Measurements from ENCODE around the gene SMIM41. TPM values are rescaled to one million over a fixed set of nuclear protein-coding genes. Genes with fewer than 3 reads are reported as not detected.
A peak's percentile ranks its signal among the peaks of the same experiment; 100 is the strongest.

The SMIM41 gene
- total RNA-seq, 6 experiments from 2014 or later: not detected

GRCh38 chr12:52123487-52124186, 44.1 kb downstream of the SMIM41 start:
- no peak for TF ChIP-seq CTCF (IDR thresholded peaks at IDR 0.05)
- no peak overlapping the region for H3K4me3 Mint-ChIP-seq

GRCh38 chr12:52125476-52125900, 46.0 kb downstream of the SMIM41 start:
- Mint-ChIP-seq H3K27me3 (ENCODE audit: insufficient read depth) (peaks cover 12% of the 10 kb centered on the region; the same call in 1 of the 2 replicates), H3K36me3 (ENCODE audit: low read depth) (no peaks in the 10 kb centered on the region), H3K27ac (no peak overlapping the region), H3K4me1 (ENCODE audit: low read depth) (peaks cover 25% of the 10 kb centered on the region), H3K4me3 (no peak overlapping the region), H3K9me3 (no peaks in the 10 kb centered on the region)
- TF ChIP-seq CTCF (IDR thresholded peaks at IDR 0.05): no peak
- DNase-seq: no peak

More at GRCh38 chr12:52123487-52124186, 44.1 kb downstream of the SMIM41 start:
- DNase-seq: no peak
- H3K4me1 Mint-ChIP-seq (ENCODE audit: low read depth): peaks cover 28% of the 10 kb centered on the region
- H3K27ac Mint-ChIP-seq: no peak overlapping the region
- no peaks in the 10 kb centered on the region for H3K9me3 Mint-ChIP-seq
- H3K27me3 Mint-ChIP-seq (ENCODE audit: insufficient read depth): peaks cover 12% of the 10 kb centered on the region
- H3K36me3 Mint-ChIP-seq (ENCODE audit: low read depth): no peaks in the 10 kb centered on the region

- Mint-ChIP-seq H3K27me3 (ENCODE audit: insufficient read depth) (peaks cover 15% of the 10 kb centered on the region), H3K4me3 (no peak overlapping the region), H3K4me1 (ENCODE audit: low read depth) (peaks cover 19% of the 10 kb centered on the region), H3K27ac (no peak overlapping the region), H3K36me3 (ENCODE audit: low read depth) (no peaks in the 10 kb centered on the region), H3K9me3 (no peaks in the 10 kb centered on the region)
- no peak for TF ChIP-seq CTCF (IDR thresholded peaks at IDR 0.05)
- DNase-seq: no peak
These were observed 46.6 kb downstream of the SMIM41 start for GRCh38 chr12:52126050-52126604.

GRCh38 chr12:52126605-52127578, 47.4 kb downstream of the SMIM41 start:
- Mint-ChIP-seq H3K4me3 (peak overlapping the region; percentile 18; the same call in 1 of the 2 replicates), H3K9me3 (peaks cover 6% of the 10 kb centered on the region), H3K4me1 (ENCODE audit: low read depth) (peaks cover 12% of the 10 kb centered on the region; the same call in 1 of the 2 replicates), H3K27me3 (ENCODE audit: insufficient read depth) (peaks cover 18% of the 10 kb centered on the region), H3K36me3 (ENCODE audit: low read depth) (no peaks in the 10 kb centered on the region), H3K27ac (no peak overlapping the region)
- no peak; the same call in 1 of the 2 replicates for TF ChIP-seq CTCF (IDR thresholded peaks at IDR 0.05)
- no peak for DNase-seq

GRCh38 chr12:52127683-52128450, 48.4 kb downstream of the SMIM41 start:
- no peak overlapping the region for H3K27ac Mint-ChIP-seq
- H3K27me3 Mint-ChIP-seq (ENCODE audit: insufficient read depth): peaks cover 23% of the 10 kb centered on the region
- no peak for DNase-seq
- no peak overlapping the region for H3K4me3 Mint-ChIP-seq
- peaks cover 12% of the 10 kb centered on the region; the same call in 1 of the 2 replicates for H3K4me1 Mint-ChIP-seq (ENCODE audit: low read depth)
- TF ChIP-seq CTCF (IDR thresholded peaks at IDR 0.05): no peak
- no peaks in the 10 kb centered on the region for H3K36me3 Mint-ChIP-seq (ENCODE audit: low read depth)
- H3K9me3 Mint-ChIP-seq: peaks cover 6% of the 10 kb centered on the region

Measured in HFFc6 (cell line).